NOMO-1 treated with dmso at 0.1 percent for 144 hours (cell line): ENCODE results near the gene INPP4A.

Source experiments
- DNase-seq: peaks from one replicate; lab custom pipeline; 2025; ENCODE audit not compliant: unreplicated experiment; lab: John Stamatoyannopoulos, UW

INPP4A gene

GRCh38 chr2:98558852-98559530, 114.3 kb downstream of the INPP4A start:
- no peak for DNase-seq

GRCh38 chr2:98559581-98559980, 114.9 kb downstream of the INPP4A start:
- DNase-seq, result no peak

- DNase-seq, result no peak
Measured at GRCh38 chr2:98560256-98560771, 115.7 kb downstream of the INPP4A start.

- DNase-seq, result no peak
Measured at GRCh38 chr2:98561018-98561417, 116.4 kb downstream of the INPP4A start.

GRCh38 chr2:98561902-98562695, 117.4 kb downstream of the INPP4A start:
- DNase-seq, result no peak

GRCh38 chr2:98563394-98563793, 118.7 kb downstream of the INPP4A start:
- DNase-seq, result no peak

GRCh38 chr2:98564541-98565132, 120.0 kb downstream of the INPP4A start:
- DNase-seq, result no peak

GRCh38 chr2:98565286-98565860, 120.7 kb downstream of the INPP4A start:
- no peak for DNase-seq

- DNase-seq, result no peak
Measured at GRCh38 chr2:98565941-98566340, 121.3 kb downstream of the INPP4A start.

- no peak for DNase-seq
Measured at GRCh38 chr2:98568161-98568956, 123.7 kb downstream of the INPP4A start.

GRCh38 chr2:98569197-98569793, 124.6 kb downstream of the INPP4A start:
- DNase-seq, result no peak

- no peak for DNase-seq
Measured at GRCh38 chr2:98569915-98570314, 125.3 kb downstream of the INPP4A start.

- no peak for DNase-seq
Measured at GRCh38 chr2:98570356-98570755, 125.7 kb downstream of the INPP4A start.

GRCh38 chr2:98571121-98571701, 126.6 kb downstream of the INPP4A start:
- no peak for DNase-seq

- DNase-seq, result no peak
Measured at GRCh38 chr2:98571796-98572195, 127.1 kb downstream of the INPP4A start.

GRCh38 chr2:98572211-98572610, 127.6 kb downstream of the INPP4A start:
- no peak for DNase-seq

GRCh38 chr2:98572676-98573075, 128.0 kb downstream of the INPP4A start:
- DNase-seq, result no peak

- DNase-seq, result no peak
Measured at GRCh38 chr2:98573426-98573825, 128.8 kb downstream of the INPP4A start.

- DNase-seq, result no peak
Measured at GRCh38 chr2:98576666-98577312, 132.1 kb downstream of the INPP4A start.
